ENCODE results near the gene LRP1B.

GRCh38 chr2:140601801-140602200 is 1529.0 kb downstream of the LRP1B start:
- TF ChIP-seq, protein P1, sequence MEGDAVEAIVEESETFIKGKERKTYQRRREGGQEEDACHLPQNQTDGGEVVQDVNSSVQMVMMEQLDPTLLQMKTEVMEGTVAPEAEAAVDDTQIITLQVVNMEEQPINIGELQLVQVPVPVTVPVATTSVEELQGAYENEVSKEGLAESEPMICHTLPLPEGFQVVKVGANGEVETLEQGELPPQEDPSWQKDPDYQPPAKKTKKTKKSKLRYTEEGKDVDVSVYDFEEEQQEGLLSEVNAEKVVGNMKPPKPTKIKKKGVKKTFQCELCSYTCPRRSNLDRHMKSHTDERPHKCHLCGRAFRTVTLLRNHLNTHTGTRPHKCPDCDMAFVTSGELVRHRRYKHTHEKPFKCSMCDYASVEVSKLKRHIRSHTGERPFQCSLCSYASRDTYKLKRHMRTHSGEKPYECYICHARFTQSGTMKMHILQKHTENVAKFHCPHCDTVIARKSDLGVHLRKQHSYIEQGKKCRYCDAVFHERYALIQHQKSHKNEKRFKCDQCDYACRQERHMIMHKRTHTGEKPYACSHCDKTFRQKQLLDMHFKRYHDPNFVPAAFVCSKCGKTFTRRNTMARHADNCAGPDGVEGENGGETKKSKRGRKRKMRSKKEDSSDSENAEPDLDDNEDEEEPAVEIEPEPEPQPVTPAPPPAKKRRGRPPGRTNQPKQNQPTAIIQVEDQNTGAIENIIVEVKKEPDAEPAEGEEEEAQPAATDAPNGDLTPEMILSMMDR (IDR thresholded peaks at IDR 0.05; ENCODE audit: borderline replicate concordance, extremely low read depth, low read length, poor library complexity, severe bottlenecking) = no peak
- no peak for TF ChIP-seq EZH2 (IDR thresholded peaks at IDR 0.05; ENCODE audit: borderline replicate concordance, low read depth, low read length, severe bottlenecking)

All from DND-41 (cell line).